HepG2 (cell line): ENCODE measurements around the gene PNPLA2. TPM values are rescaled to one million over a fixed set of nuclear protein-coding genes. Genes with fewer than 3 reads are reported as not detected.
A peak's percentile ranks its signal among the peaks of the same experiment; 100 is the strongest.

Experiments used
- BATF2 ChIP-seq: sonication (generic); formaldehyde crosslinking; IDR thresholded peaks from 2 replicates; pipeline ENCODE4 v1.8.0; 2022; ENCODE audit warnings: mild to moderate bottlenecking, missing genetic modification reagents, moderate library complexity
- CERS6 ChIP-seq: sonication (generic); formaldehyde crosslinking; IDR thresholded peaks from 2 replicates; pipeline ENCODE4 v1.5.0; 2020; ENCODE audit warnings: missing genetic modification reagents
- CREB1 ChIP-seq, 2 experiments: fragments of 450-650 bp in 1 of 2; IDR thresholded peaks; 2 replicates each; pipeline ENCODE4 v1.6.1; 2016 to 2017; ENCODE audit warnings: control low read depth in 1 of 2, mild to moderate bottlenecking in 1 of 2, missing compliant biosample characterization in 1 of 2, missing genetic modification characterization in 1 of 2
- CSRNP1 ChIP-seq: sonication (generic); formaldehyde crosslinking; IDR thresholded peaks from 2 replicates; pipeline ENCODE4 v1.8.1; 2023; ENCODE audit warnings: mild to moderate bottlenecking, missing genetic modification reagents
- ELF3 ChIP-seq: IDR thresholded peaks from 2 replicates; pipeline ENCODE4 v1.6.1; 2016; ENCODE audit warnings: missing genetic modification reagents, missing compliant biosample characterization
- FOXJ3 ChIP-seq: sonication (generic); formaldehyde crosslinking; IDR thresholded peaks from 2 replicates; pipeline ENCODE4 v1.4.0; 2020; ENCODE audit warnings: missing genetic modification reagents, mild to moderate bottlenecking, borderline replicate concordance
- HOXD1 ChIP-seq: sonication (generic); formaldehyde crosslinking; IDR thresholded peaks from 2 replicates; pipeline ENCODE4 v1.5.0; 2020; ENCODE audit warnings: missing genetic modification reagents
- MLXIP ChIP-seq: sonication (generic); formaldehyde crosslinking; IDR thresholded peaks from 2 replicates; pipeline ENCODE4 v1.9.0; 2021; ENCODE audit warnings: missing genetic modification reagents, borderline replicate concordance
- PLSCR1 ChIP-seq: sonication (generic); formaldehyde crosslinking; IDR thresholded peaks from 2 replicates; pipeline ENCODE4 v1.5.0; 2020; ENCODE audit warnings: missing genetic modification reagents, mild to moderate bottlenecking, borderline replicate concordance
- RAD21 ChIP-seq: fragments of 450-650 bp; formaldehyde crosslinking; IDR thresholded peaks from 2 replicates; pipeline ENCODE4 v1.5.0; 2020; ENCODE audit warnings: mild to moderate bottlenecking
- RFX5 ChIP-seq: IDR thresholded peaks from 2 replicates; pipeline ENCODE4 v1.6.1; 2011; ENCODE audit warnings: low read depth, low read length, improper control_type of control experiment
- SATB2 ChIP-seq: sonication (generic); formaldehyde crosslinking; IDR thresholded peaks from 2 replicates; pipeline ENCODE4 v1.5.0; 2020; ENCODE audit warnings: missing genetic modification reagents
- SRSF1 ChIP-seq: fragments of 200-400 bp; formaldehyde crosslinking; optimal IDR thresholded peaks from 2 replicates; pipeline ENCODE3; 2017; ENCODE audit warnings: mild to moderate bottlenecking, low read depth, low read length, moderate library complexity
- TOPORS ChIP-seq: sonication (generic); formaldehyde crosslinking; IDR thresholded peaks from 2 replicates; pipeline ENCODE4 v1.8.0; 2023; ENCODE audit warnings: mild to moderate bottlenecking, missing genetic modification reagents
- ZFP41 ChIP-seq: sonication (generic); formaldehyde crosslinking; IDR thresholded peaks from 2 replicates; pipeline ENCODE4 v1.4.0; 2020; ENCODE audit warnings: mild to moderate bottlenecking, missing genetic modification reagents, borderline replicate concordance
- ZKSCAN8 ChIP-seq: IDR thresholded peaks from 2 replicates; pipeline ENCODE4 v1.6.1; 2016; ENCODE audit warnings: borderline replicate concordance, missing genetic modification reagents, missing compliant biosample characterization
- ZNF296 ChIP-seq: sonication (generic); formaldehyde crosslinking; conservative IDR thresholded peaks from 2 replicates; pipeline ENCODE4 v1.5.0; 2020; ENCODE audit warnings: mild to moderate bottlenecking, missing genetic modification reagents
- ZNF530 ChIP-seq: sonication (generic); formaldehyde crosslinking; IDR thresholded peaks from 2 replicates; pipeline ENCODE4 v1.5.0; 2020; ENCODE audit warnings: low read depth, mild to moderate bottlenecking, missing genetic modification reagents
- ZNF639 ChIP-seq: conservative IDR thresholded peaks from 2 replicates; pipeline ENCODE4 v1.6.1; 2018; ENCODE audit warnings: missing genetic modification reagents
- ZNF792 ChIP-seq: IDR thresholded peaks from 2 replicates; pipeline ENCODE4 v1.6.1; 2016
- polyA plus RNA-seq, 8 experiments: library from polyadenylated mRNA; depleted of rRNA in 3 of 8; stranded (reverse) in 7 of 8; unstranded in 1 of 8; fragments of >200 nt; fragmentation: Illumina TruSeq in 4 of 8; extraction: Trizol in 4 of 8; gene quantifications; 2 replicates each; pipeline versions ENCODE4 v1.2.1 to v1.2.3, GENCODE V29; 2011 to 2016; ENCODE audit warnings: low read depth in 4 of 8, missing spikeins in 1 of 8, mixed read lengths in 1 of 8; ENCODE audit not compliant: insufficient read depth in 1 of 8
- total RNA-seq, 5 experiments: library from RNA; depleted of rRNA; stranded (reverse); fragments of >200 nt; fragmentation: Illumina TruSeq; extraction: Trizol; gene quantifications; 2 replicates each; pipeline ENCODE4 v1.2.3, GENCODE V29; 2016; ENCODE audit warnings: low read depth in 1 of 5

Gene PNPLA2
- total and polyA plus RNA-seq, 2 of the 13 experiments (the other 11 are each of a cell fraction or from before 2014, with no cell fraction given) = 10.5 to 43.2 TPM

GRCh38 chr11:838441-839279 lies 19.9 kb downstream of the PNPLA2 start (continued):
- TF ChIP-seq CSRNP1 (peak; percentile 33; the same call in 1 of the 2 replicates), MLXIP (CRISPR knock-in tag) (no peak), SRSF1 (peak; percentile 81), BATF2 (no peak), PLSCR1 (CRISPR knock-in tag) (no peak), ELF3 (peak; percentile 70), SATB2 (no peak), ZKSCAN8 (CRISPR knock-in tag) (no peak), ZNF296 (CRISPR knock-in tag) (no peak), FOXJ3 (CRISPR knock-in tag) (no peak), CREB1 (IDR thresholded peaks at IDR 0.05) (0 out of 2 replicates have a peak, but pooled peaks have one; percentile 19), CREB1 (CRISPR knock-in tag; IDR thresholded peaks at IDR 0.05) (no peak), ZFP41 (CRISPR knock-in tag) (0 out of 2 replicates have a peak, but pooled peaks have one; percentile 66), RAD21 (peak; percentile 75), TOPORS (CRISPR knock-in tag) (0 out of 2 replicates have a peak, but pooled peaks have one; percentile 23), RFX5 (no peak), HOXD1 (no peak), ZNF530 (CRISPR knock-in tag) (no peak), ZNF639 (CRISPR knock-in tag) (peak; percentile 65; the same call in 1 of the 2 replicates), ZNF792 (CRISPR knock-in tag) (peak; percentile 84), CERS6 (CRISPR knock-in tag) (no peak)
